Measurements from ENCODE around the gene CAV1. TPM values are rescaled to one million over a fixed set of nuclear protein-coding genes. Genes with fewer than 3 reads are reported as not detected.

CAV1 gene
- total RNA-seq, 1 donor from 2014 or later, result 695 TPM

DNA sequence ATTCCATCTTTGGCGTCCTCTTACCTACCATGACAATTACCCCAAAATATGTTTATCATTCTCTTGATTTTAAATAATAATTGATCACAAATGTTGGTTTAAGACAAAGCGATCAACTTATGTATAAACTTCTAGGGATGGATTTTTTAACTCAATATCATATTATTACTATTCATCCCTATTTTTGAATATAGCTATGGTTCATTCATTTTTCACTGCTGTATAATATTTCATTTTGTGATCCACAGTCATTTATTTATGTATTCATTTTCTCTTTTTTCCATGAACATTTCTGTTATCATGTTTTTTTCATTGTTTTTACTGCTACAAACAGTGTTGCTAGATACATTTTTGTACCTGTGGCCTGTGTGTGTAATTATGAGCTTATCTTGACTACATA, 85.9 kb downstream of the CAV1 start:
- no peak overlapping the region for H3K27ac ChIP-seq
- H3K27me3 ChIP-seq, result peaks cover 3% of the 10 kb centered on the region
- no peaks in the 10 kb centered on the region for H3K9me3 ChIP-seq
- intact Hi-C loops (cut with DNase I), result no loop called here
- H3K4me1 ChIP-seq, result no peaks in the 10 kb centered on the region
- TF ChIP-seq, protein P1, sequence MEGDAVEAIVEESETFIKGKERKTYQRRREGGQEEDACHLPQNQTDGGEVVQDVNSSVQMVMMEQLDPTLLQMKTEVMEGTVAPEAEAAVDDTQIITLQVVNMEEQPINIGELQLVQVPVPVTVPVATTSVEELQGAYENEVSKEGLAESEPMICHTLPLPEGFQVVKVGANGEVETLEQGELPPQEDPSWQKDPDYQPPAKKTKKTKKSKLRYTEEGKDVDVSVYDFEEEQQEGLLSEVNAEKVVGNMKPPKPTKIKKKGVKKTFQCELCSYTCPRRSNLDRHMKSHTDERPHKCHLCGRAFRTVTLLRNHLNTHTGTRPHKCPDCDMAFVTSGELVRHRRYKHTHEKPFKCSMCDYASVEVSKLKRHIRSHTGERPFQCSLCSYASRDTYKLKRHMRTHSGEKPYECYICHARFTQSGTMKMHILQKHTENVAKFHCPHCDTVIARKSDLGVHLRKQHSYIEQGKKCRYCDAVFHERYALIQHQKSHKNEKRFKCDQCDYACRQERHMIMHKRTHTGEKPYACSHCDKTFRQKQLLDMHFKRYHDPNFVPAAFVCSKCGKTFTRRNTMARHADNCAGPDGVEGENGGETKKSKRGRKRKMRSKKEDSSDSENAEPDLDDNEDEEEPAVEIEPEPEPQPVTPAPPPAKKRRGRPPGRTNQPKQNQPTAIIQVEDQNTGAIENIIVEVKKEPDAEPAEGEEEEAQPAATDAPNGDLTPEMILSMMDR (IDR thresholded peaks at IDR 0.05), result no peak
- DNase-seq (no peak), ATAC-seq (no peak)
- no peak overlapping the region for H3K4me3 ChIP-seq
- H3K36me3 ChIP-seq, result no peaks in the 10 kb centered on the region

Other genes starting within 250 kb of the CAV1 start
- gene CAV2, start 25.3 kb upstream of the CAV1 start, total RNA-seq, result 192 TPM
- gene MET, start 147.2 kb downstream of the CAV1 start, total RNA-seq, result 69.6 TPM

All from upper lobe of right lung (tissue), 1 donor.